Effector memory CD4-positive, alpha-beta T cell (primary cell): ENCODE measurements around the gene PHYKPL.
A peak's percentile ranks its signal among the peaks of the same experiment; 100 is the strongest.
"Not testable (repeated sequence)": the region's sequence is repeated elsewhere in the genome, so short reads cannot be mapped to it uniquely, and the experiment has no call there.

Experiments used
- DNase-seq, 3 donors: peaks; one replicate each; pipeline ENCODE4 v3.0.0-alpha.2; 2020
- H3K27ac ChIP-seq: 2 replicates; pipeline ENCODE4 v1.7.0; 2013; ENCODE audit warnings: mild to moderate bottlenecking, low read length, moderate library complexity; ENCODE audit not compliant: insufficient read depth, poor library complexity, severe bottlenecking
- H3K27me3 ChIP-seq: replicated peaks from 2 replicates; pipeline ENCODE4 v1.7.0; 2013; ENCODE audit warnings: mild to moderate bottlenecking, low read length; ENCODE audit not compliant: insufficient read depth, control insufficient read depth, poor library complexity, severe bottlenecking
- H3K36me3 ChIP-seq: 2 replicates; pipeline ENCODE4 v1.7.0; 2013; ENCODE audit warnings: mild to moderate bottlenecking, low read length, moderate library complexity; ENCODE audit not compliant: control insufficient read depth, insufficient read depth
- H3K4me1 ChIP-seq: 2 replicates; pipeline ENCODE4 v1.7.0; 2013; ENCODE audit warnings: low read length, mild to moderate bottlenecking; ENCODE audit not compliant: control insufficient read depth, insufficient read depth, poor library complexity, severe bottlenecking
- H3K4me3 ChIP-seq: 2 replicates; pipeline ENCODE4 v1.7.0; 2013; ENCODE audit warnings: low read length, low read depth, mild to moderate bottlenecking; ENCODE audit not compliant: insufficient read depth, poor library complexity, severe bottlenecking
- H3K9me3 ChIP-seq: 2 replicates; pipeline ENCODE4 v1.7.0; 2013; ENCODE audit warnings: mild to moderate bottlenecking, low read length, moderate library complexity; ENCODE audit not compliant: control insufficient read depth

PHYKPL gene

GRCh38 chr5:178240766-178241165 is 8.2 kb upstream of the PHYKPL start:
- DNase-seq: no peak
- peaks cover 37% of the 10 kb centered on the region for H3K4me1 ChIP-seq
- no peak overlapping the region for H3K27ac ChIP-seq
- no peak overlapping the region for H3K4me3 ChIP-seq
- H3K27me3 ChIP-seq: no peaks in the 10 kb centered on the region
- H3K9me3 ChIP-seq: no peaks in the 10 kb centered on the region
- H3K36me3 ChIP-seq: no peaks in the 10 kb centered on the region

GRCh38 chr5:178240341-178240741 is 7.7 kb upstream of the PHYKPL start:
- H3K9me3 ChIP-seq: no peaks in the 10 kb centered on the region
- DNase-seq: no peak
- peaks cover 37% of the 10 kb centered on the region for H3K4me1 ChIP-seq
- H3K27me3 ChIP-seq: no peaks in the 10 kb centered on the region
- no peak overlapping the region for H3K27ac ChIP-seq
- no peaks in the 10 kb centered on the region for H3K36me3 ChIP-seq
- H3K4me3 ChIP-seq: no peak overlapping the region

- H3K27ac ChIP-seq, H3K36me3 ChIP-seq, DNase-seq, H3K9me3 ChIP-seq, H3K4me3 ChIP-seq, H3K27me3 ChIP-seq: not testable (repeated sequence)
- H3K4me1 ChIP-seq: peaks cover 37% of the 10 kb centered on the region
These were observed 7.2 kb upstream of the PHYKPL start for GRCh38 chr5:178239626-178240301.

- H3K9me3 ChIP-seq: no peaks in the 10 kb centered on the region
- peak overlapping the region; percentile 48 for H3K27ac ChIP-seq
- H3K4me3 ChIP-seq: no peak overlapping the region
- H3K36me3 ChIP-seq: no peaks in the 10 kb centered on the region
- peaks cover 37% of the 10 kb centered on the region for H3K4me1 ChIP-seq
- no peaks in the 10 kb centered on the region for H3K27me3 ChIP-seq
- no peak for DNase-seq
These were observed 6.3 kb upstream of the PHYKPL start for GRCh38 chr5:178238711-178239592.

- Histone ChIP-seq H3K4me1 (peaks cover 37% of the 10 kb centered on the region), H3K27me3 (no peaks in the 10 kb centered on the region), H3K4me3 (no peak overlapping the region), H3K27ac (peak overlapping the region; percentile 48), H3K36me3 (no peaks in the 10 kb centered on the region), H3K9me3 (no peaks in the 10 kb centered on the region)
- no peak for DNase-seq
These were observed 5.7 kb upstream of the PHYKPL start for GRCh38 chr5:178238313-178238635.

- peak overlapping the region; percentile 48 for H3K27ac ChIP-seq
- H3K4me3 ChIP-seq: no peak overlapping the region
- DNase-seq: no peak
- H3K27me3 ChIP-seq: no peaks in the 10 kb centered on the region
- no peaks in the 10 kb centered on the region for H3K36me3 ChIP-seq
- no peaks in the 10 kb centered on the region for H3K9me3 ChIP-seq
- H3K4me1 ChIP-seq: peaks cover 43% of the 10 kb centered on the region
These were observed 5.1 kb upstream of the PHYKPL start for GRCh38 chr5:178237431-178238312.

- H3K4me1 ChIP-seq: peaks cover 49% of the 10 kb centered on the region
These were observed 4.1 kb upstream of the PHYKPL start for GRCh38 chr5:178236679-178237078.

GRCh38 chr5:178236126-178236525 is 3.5 kb upstream of the PHYKPL start:
- DNase-seq: no peak
- no peaks in the 10 kb centered on the region for H3K9me3 ChIP-seq
- H3K27ac ChIP-seq: no peak overlapping the region
- no peak overlapping the region for H3K4me3 ChIP-seq
- peaks cover 52% of the 10 kb centered on the region for H3K4me1 ChIP-seq
- no peaks in the 10 kb centered on the region for H3K27me3 ChIP-seq
- H3K36me3 ChIP-seq: no peaks in the 10 kb centered on the region

More at GRCh38 chr5:178236679-178237078, 4.1 kb upstream of the PHYKPL start:
- DNase-seq: no peak
- Histone ChIP-seq H3K36me3 (no peaks in the 10 kb centered on the region), H3K27me3 (no peaks in the 10 kb centered on the region), H3K9me3 (no peaks in the 10 kb centered on the region), H3K27ac (no peak overlapping the region), H3K4me3 (no peak overlapping the region)

- Histone ChIP-seq H3K27me3 (no peaks in the 10 kb centered on the region), H3K36me3 (no peaks in the 10 kb centered on the region), H3K4me1 (peaks cover 53% of the 10 kb centered on the region), H3K27ac (no peak overlapping the region), H3K4me3 (no peak overlapping the region), H3K9me3 (no peaks in the 10 kb centered on the region)
- DNase-seq: no peak
These were observed 3.0 kb upstream of the PHYKPL start for GRCh38 chr5:178235588-178235974.
